GM12878 (cell line): Measurements from ENCODE around the gene CYBC1. TPM values are rescaled to one million over a fixed set of nuclear protein-coding genes. Genes with fewer than 3 reads are reported as not detected.

ENCODE experiments used
- ATAC-seq: fragments of 200-7000 bp; cut with Tn5 transposase; 3 replicates; pipeline ENCODE4 v1.9.1; 2020; ENCODE audit warnings: mild to moderate bottlenecking, moderate library complexity
- BruUV-seq: library from RNA; stranded (reverse); fragments of 400-500 nt; replicated peaks from 2 replicates; lab custom pipeline; 2021; lab: Mats Ljungman, UMichigan
- CTCF ChIA-PET: fragments of 300-600 bp; sonication (Branson Sonifier 250); formaldehyde crosslinking; extraction: SDS; loops from one replicate; lab custom pipeline; 2021; ENCODE audit warnings: inconsistent platforms; lab: Yijun Ruan, JAX
- POLR2A ChIA-PET: fragments of 350-600 bp; formaldehyde crosslinking; extraction: SDS; loops from one replicate; lab custom pipeline; 2021; ENCODE audit warnings: inconsistent platforms; lab: Charles Lee
- RAD21 ChIA-PET: fragments of 300-600 bp; sonication (Branson Sonifier 250); formaldehyde crosslinking; loops from one replicate; lab custom pipeline; 2023; ENCODE audit warnings: antibody characterized with exemption; ENCODE audit not compliant: unreplicated experiment; lab: Charles Lee
- SMC1A ChIA-PET: fragments of 300-600 bp; sonication (Branson Sonifier 250); formaldehyde crosslinking; loops from one replicate; lab custom pipeline; 2023; ENCODE audit not compliant: unreplicated experiment, uncharacterized antibody; lab: Charles Lee
- DNase-seq: peaks from one replicate; pipeline ENCODE4 v3.0.0-alpha.2; 2011; ENCODE audit warnings: low read depth, low spot score
- FAIRE-seq: peaks from 3 replicates; lab custom pipeline; 2011; peaks lifted over from hg19 to GRCh38; lab: Jason Lieb, UNC
- H2AFZ ChIP-seq: 2 replicates; pipeline ENCODE4 v1.6.0; 2011; ENCODE audit warnings: low read depth, low read length, control low read depth; ENCODE audit not compliant: control insufficient read depth
- H3K27ac ChIP-seq: 2 replicates; pipeline ENCODE4 v1.5.1; 2011; ENCODE audit warnings: control low read depth; ENCODE audit not compliant: control insufficient read depth, insufficient read depth
- H3K27me3 ChIP-seq, 2 experiments: replicated peaks in 1 of 2; 2 replicates each; pipeline versions ENCODE4 v1.6.0 to v1.6.1; 2011; ENCODE audit warnings: low read length in 1 of 2; ENCODE audit not compliant: control insufficient read depth in 2 of 2, insufficient read depth in 2 of 2
- H3K36me3 ChIP-seq, 2 experiments: 2 replicates each; pipeline ENCODE4 v1.5.1; 2011; ENCODE audit warnings: low read length in 1 of 2; ENCODE audit not compliant: control insufficient read depth in 2 of 2, insufficient read depth in 2 of 2
- H3K4me1 ChIP-seq: 2 replicates; pipeline ENCODE4 v1.6.1; 2011; ENCODE audit warnings: mild to moderate bottlenecking, low read length, moderate library complexity, mixed read lengths; ENCODE audit not compliant: control insufficient read depth, insufficient read depth
- H3K4me2 ChIP-seq: 2 replicates; pipeline ENCODE4 v1.6.0; 2011; ENCODE audit warnings: control low read depth; ENCODE audit not compliant: control insufficient read depth, insufficient read depth
- H3K4me3 ChIP-seq: fragments of 200-600 bp; sonication (generic); 2 replicates; pipeline ENCODE4 v1.5.1; 2016
- H3K79me2 ChIP-seq: 2 replicates; pipeline ENCODE4 v1.6.0; 2011; ENCODE audit warnings: low read length; ENCODE audit not compliant: control insufficient read depth, insufficient read depth
- H3K9ac ChIP-seq: 2 replicates; pipeline ENCODE4 v1.8.0; 2011; ENCODE audit warnings: low read length, control low read depth, mixed read lengths; ENCODE audit not compliant: control insufficient read depth, insufficient read depth
- H3K9me3 ChIP-seq: replicated peaks from 3 replicates; pipeline ENCODE4 v1.5.1; 2011; ENCODE audit warnings: mild to moderate bottlenecking, low read length; ENCODE audit not compliant: control insufficient read depth, insufficient read depth
- H4K20me1 ChIP-seq: 2 replicates; pipeline ENCODE4 v1.6.0; 2011; ENCODE audit not compliant: control insufficient read depth, insufficient read depth
- ATF2 ChIP-seq: IDR thresholded peaks from 2 replicates; pipeline ENCODE4 v1.6.1; 2012; ENCODE audit warnings: low read length, inconsistent platforms
- CHD2 ChIP-seq: IDR thresholded peaks from 2 replicates; pipeline ENCODE4 v1.6.1; 2011; ENCODE audit warnings: low read depth, low read length, improper control_type of control experiment, borderline replicate concordance
- GATAD2B ChIP-seq: fragments of 450-650 bp; conservative IDR thresholded peaks from 2 replicates; pipeline ENCODE4 v1.6.1; 2017; ENCODE audit warnings: low read depth, mild to moderate bottlenecking, moderate library complexity
- SREBF1 ChIP-seq: IDR thresholded peaks from 2 replicates; pipeline ENCODE4 v1.6.1; 2012; ENCODE audit warnings: mild to moderate bottlenecking, low read length
- ZBTB40 ChIP-seq: fragments of 450-650 bp; IDR thresholded peaks from 2 replicates; pipeline ENCODE4 v1.6.1; 2016; ENCODE audit warnings: mild to moderate bottlenecking, moderate library complexity, borderline replicate concordance
- ZNF207 ChIP-seq: fragments of 450-650 bp; IDR thresholded peaks from 2 replicates; pipeline ENCODE4 v1.6.1; 2014; ENCODE audit warnings: antibody characterized with exemption, mild to moderate bottlenecking, borderline replicate concordance
- ZSCAN29 ChIP-seq: fragments of 450-650 bp; IDR thresholded peaks from 2 replicates; pipeline ENCODE4 v1.6.1; 2017; ENCODE audit warnings: mild to moderate bottlenecking, moderate library complexity
- WGBS: methylation state at CpG from one replicate; pipeline ENCODE4 v1.1.6; 2016; ENCODE audit warnings: low lambda C conversion rate; ENCODE audit not compliant: insufficient replicate concordance, insufficient coverage; ENCODE audit errors: missing lambda C conversion rate; 5-methylcytosine and 5-hydroxymethylcytosine counted together
- in situ Hi-C: fragments of 300-500 bp; cut with MboI; formaldehyde crosslinking; loops from 9 replicates; pipeline ENCODE4 v1.14.3; 2018; ENCODE audit warnings: mixed read lengths
- intact Hi-C: fragments of 100-400 bp; cut with micrococcal nuclease; formaldehyde crosslinking; loops from one replicate; pipeline ENCODE4 v1.14.2; 2022; ENCODE audit not compliant: unreplicated experiment
- polyA plus RNA-seq, 11 experiments: library from polyadenylated mRNA; depleted of rRNA in 4 of 11; unstranded in 6 of 11; stranded (reverse) in 5 of 11; fragments of >200 nt; fragmentation: Nextera tagmentation in 4 of 11; fragmentation: Illumina TruSeq in 1 of 11; extraction: Ambion mirVana in 4 of 11; extraction: Trizol in 1 of 11; gene quantifications; 1 replicate in 1 of 11; 2 replicates in 10 of 11; pipeline versions ENCODE4 v1.2.1 to v1.2.3, GENCODE V29; 2011 to 2016; ENCODE audit warnings: inconsistent platforms in 2 of 11, missing spikeins in 2 of 11, low read depth in 1 of 11
- total RNA-seq, 4 experiments: library from RNA; depleted of rRNA in 3 of 4; stranded (reverse); fragments of >200 nt in 3 of 4; fragmentation: Illumina TruSeq in 1 of 4; extraction: Trizol in 1 of 4; gene quantifications; 2 replicates each; pipeline versions ENCODE4 v1.2.1 to v1.2.3, GENCODE V29; 2013 to 2021

The CYBC1 gene
- total and polyA plus RNA-seq, 10 of the 15 experiments (the other 5 are each of a cell fraction or from before 2014, with no cell fraction given), result 4.2 to 162 (median 133) TPM

- no peak for TF ChIP-seq CHD2
- no peak for TF ChIP-seq ATF2
- no peak for TF ChIP-seq ZSCAN29
- TF ChIP-seq ZNF207, result no peak
- TF ChIP-seq ZBTB40, result no peak
- no peak for TF ChIP-seq GATAD2B
- no peak for TF ChIP-seq SREBF1
- Histone ChIP-seq H3K4me3 (no peak overlapping the region), H3K36me3 (peaks cover 26 to 30% of the 10 kb centered on the region in 2 experiments), H3K27me3 (no peaks in the 10 kb centered on the region), H3K4me1 (no peaks in the 10 kb centered on the region), H2AFZ (no peak overlapping the region), H3K27ac (no peak overlapping the region), H4K20me1 (0 out of 2 replicates have a peak, but pooled peaks cover 2% of the 10 kb centered on the region), H3K9ac (no peak overlapping the region), H3K79me2 (no peaks in the 10 kb centered on the region; the same call in 1 of the 2 replicates), H3K4me2 (no peak overlapping the region), H3K9me3 (no peaks in the 10 kb centered on the region)
- DNase-seq (no peak), ATAC-seq (no peak), FAIRE-seq (no peak)
- CTCF ChIA-PET, result interaction anchor here (0.5 to 3.1 kb wide), 4 partner anchors 49 to 201 kb away, joined by 3 to 16 read pairs (median 4); no protein-coding TSS in a partner anchor
- SMC1A ChIA-PET, result interaction anchor here (1.0 kb wide), 2 partner anchors 15 to 74 kb away, joined by 3 to 4 read pairs; no protein-coding TSS in a partner anchor
- POLR2A ChIA-PET, result interaction anchor here (0.7 kb wide), 1 partner anchor 12 kb away, joined by 6 read pairs; no protein-coding TSS in a partner anchor
- RAD21 ChIA-PET, result no interaction called here
- WGBS, result 94% methylated on average over 9 of the region's 9 CpGs
- BruUV-seq, result no TSS peak
- in situ Hi-C loops (no loop called here), intact Hi-C loops (no loop called here)
These were observed 29.8 kb upstream of the CYBC1 start for GRCh38 chr17:82480318-82480717.
